MM.1S (cell line): ENCODE results near the gene MRNIP.

Experiments used
- DNase-seq: peaks from one replicate; pipeline ENCODE4 v3.0.0-alpha.2; 2015
- H2AFZ ChIP-seq: fragments of 300-600 bp; sonication (generic); 2 replicates; pipeline ENCODE4 v1.6.0; 2016; ENCODE audit warnings: antibody characterized with exemption, low read length
- H3F3A ChIP-seq: fragments of 300-600 bp; sonication (generic); 2 replicates; pipeline ENCODE4 v1.6.1; 2016; ENCODE audit warnings: mild to moderate bottlenecking, antibody characterized with exemption, low read length, moderate library complexity, mixed read lengths; ENCODE audit not compliant: insufficient read depth
- H3K27ac ChIP-seq: fragments of 300-600 bp; sonication (generic); 2 replicates; pipeline ENCODE4 v1.5.1; 2016; ENCODE audit warnings: mild to moderate bottlenecking, low read length
- H3K27me3 ChIP-seq: fragments of 300-600 bp; sonication (generic); replicated peaks from 2 replicates; pipeline ENCODE4 v1.6.0; 2016; ENCODE audit warnings: low read length; ENCODE audit not compliant: insufficient read depth
- H3K36me3 ChIP-seq: fragments of 300-600 bp; sonication (generic); replicated peaks from 2 replicates; pipeline ENCODE4 v1.6.1; 2016; ENCODE audit warnings: mild to moderate bottlenecking, low read length, mixed read lengths; ENCODE audit not compliant: insufficient read depth
- H3K4me1 ChIP-seq: fragments of 300-600 bp; sonication (generic); 2 replicates; pipeline ENCODE4 v1.6.1; 2016; ENCODE audit warnings: low read length, mixed read lengths
- H3K4me2 ChIP-seq: fragments of 300-600 bp; sonication (generic); 2 replicates; pipeline ENCODE4 v1.6.0; 2016; ENCODE audit warnings: low read depth, low read length
- H3K4me3 ChIP-seq: fragments of 300-600 bp; sonication (generic); 2 replicates; pipeline ENCODE4 v1.5.1; 2016; ENCODE audit warnings: low read length, mixed read lengths
- H3K79me2 ChIP-seq: fragments of 300-600 bp; sonication (generic); 2 replicates; pipeline ENCODE4 v1.6.1; 2016; ENCODE audit warnings: mixed run types, low read length, mixed read lengths
- H3K9ac ChIP-seq: fragments of 300-600 bp; sonication (generic); 2 replicates; pipeline ENCODE4 v1.6.1; 2016; ENCODE audit warnings: low read length, mixed read lengths
- H3K9me2 ChIP-seq: fragments of 300-600 bp; sonication (generic); replicated peaks from 2 replicates; pipeline ENCODE4 v1.6.1; 2016; ENCODE audit warnings: mild to moderate bottlenecking, low read length, mixed read lengths; ENCODE audit not compliant: insufficient read depth
- H3K9me3 ChIP-seq: fragments of 300-600 bp; sonication (generic); replicated peaks from 2 replicates; pipeline ENCODE4 v1.6.1; 2016; ENCODE audit warnings: mild to moderate bottlenecking, low read length, mixed read lengths; ENCODE audit not compliant: insufficient read depth
- H4K20me1 ChIP-seq: fragments of 300-600 bp; sonication (generic); 2 replicates; pipeline ENCODE4 v1.6.1; 2016; ENCODE audit warnings: mild to moderate bottlenecking, low read length, moderate library complexity, mixed read lengths; ENCODE audit not compliant: insufficient read depth
- EZH2 ChIP-seq: fragments of 300-600 bp; sonication (generic); optimal IDR thresholded peaks from 2 replicates; pipeline ENCODE3; 2017; ENCODE audit warnings: low read depth, mild to moderate bottlenecking, antibody characterized with exemption, low read length, mixed read lengths
- EZH2phosphoT487 ChIP-seq: fragments of 300-600 bp; sonication (generic); IDR thresholded peaks from 2 replicates; pipeline ENCODE4 v1.6.1; 2018; ENCODE audit warnings: antibody characterized with exemption, low read length
- TF ChIP-seq, protein P1 (sequence below): fragments of 300-600 bp; sonication (generic); IDR thresholded peaks from 2 replicates; pipeline ENCODE4 v1.5.1; 2016; ENCODE audit warnings: antibody characterized with exemption, low read length, mixed read lengths

MRNIP gene

GRCh38 chr5:179825655-179826182 is 32.9 kb downstream of the MRNIP start:
- H3K9me2 ChIP-seq: no peaks in the 10 kb centered on the region
- H3F3A ChIP-seq: peaks cover 40% of the 10 kb centered on the region
- peaks cover 91% of the 10 kb centered on the region for H3K79me2 ChIP-seq
- no peak overlapping the region for H3K4me3 ChIP-seq
- no peak for DNase-seq
- peaks cover 35% of the 10 kb centered on the region for H3K36me3 ChIP-seq
- H3K4me2 ChIP-seq: no peak overlapping the region
- H3K4me1 ChIP-seq: peaks cover 12% of the 10 kb centered on the region; the same call in 1 of the 2 replicates
- TF ChIP-seq, protein P1, sequence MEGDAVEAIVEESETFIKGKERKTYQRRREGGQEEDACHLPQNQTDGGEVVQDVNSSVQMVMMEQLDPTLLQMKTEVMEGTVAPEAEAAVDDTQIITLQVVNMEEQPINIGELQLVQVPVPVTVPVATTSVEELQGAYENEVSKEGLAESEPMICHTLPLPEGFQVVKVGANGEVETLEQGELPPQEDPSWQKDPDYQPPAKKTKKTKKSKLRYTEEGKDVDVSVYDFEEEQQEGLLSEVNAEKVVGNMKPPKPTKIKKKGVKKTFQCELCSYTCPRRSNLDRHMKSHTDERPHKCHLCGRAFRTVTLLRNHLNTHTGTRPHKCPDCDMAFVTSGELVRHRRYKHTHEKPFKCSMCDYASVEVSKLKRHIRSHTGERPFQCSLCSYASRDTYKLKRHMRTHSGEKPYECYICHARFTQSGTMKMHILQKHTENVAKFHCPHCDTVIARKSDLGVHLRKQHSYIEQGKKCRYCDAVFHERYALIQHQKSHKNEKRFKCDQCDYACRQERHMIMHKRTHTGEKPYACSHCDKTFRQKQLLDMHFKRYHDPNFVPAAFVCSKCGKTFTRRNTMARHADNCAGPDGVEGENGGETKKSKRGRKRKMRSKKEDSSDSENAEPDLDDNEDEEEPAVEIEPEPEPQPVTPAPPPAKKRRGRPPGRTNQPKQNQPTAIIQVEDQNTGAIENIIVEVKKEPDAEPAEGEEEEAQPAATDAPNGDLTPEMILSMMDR: no peak
- TF ChIP-seq EZH2 (no peak), EZH2phosphoT487 (no peak)
- no peaks in the 10 kb centered on the region for H3K9me3 ChIP-seq
- H3K9ac ChIP-seq: no peak overlapping the region
- H4K20me1 ChIP-seq: peaks cover 31% of the 10 kb centered on the region
- H2AFZ ChIP-seq: no peak overlapping the region
- H3K27ac ChIP-seq: no peak overlapping the region
- no peaks in the 10 kb centered on the region for H3K27me3 ChIP-seq

DNA sequence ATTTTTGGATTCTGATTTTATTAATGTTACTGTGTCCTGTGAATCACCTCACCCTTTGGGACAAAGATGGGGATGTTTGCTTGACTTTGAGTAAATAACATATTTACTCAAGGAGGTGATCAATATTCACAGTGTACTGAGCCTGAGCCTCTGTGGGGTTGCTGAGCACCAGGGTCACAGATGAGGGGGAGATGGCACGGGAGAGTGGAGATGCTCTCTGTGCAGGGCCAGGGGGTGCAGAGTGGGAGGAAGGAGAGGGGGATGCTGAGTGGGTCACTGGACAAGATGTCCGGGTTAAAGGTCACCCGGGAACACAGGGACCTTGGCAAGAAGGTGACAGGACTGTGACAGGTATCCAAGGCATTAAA is 33.9 kb downstream of the MRNIP start:
- Histone ChIP-seq H2AFZ (no peak overlapping the region), H3K9me2 (no peaks in the 10 kb centered on the region), H3F3A (peaks cover 42% of the 10 kb centered on the region), H3K4me1 (peaks cover 20% of the 10 kb centered on the region), H3K4me3 (no peak overlapping the region), H4K20me1 (peaks cover 31% of the 10 kb centered on the region), H3K4me2 (no peak overlapping the region), H3K9ac (no peak overlapping the region), H3K27me3 (no peaks in the 10 kb centered on the region), H3K9me3 (no peaks in the 10 kb centered on the region), H3K27ac (no peak overlapping the region), H3K36me3 (peaks cover 32% of the 10 kb centered on the region), H3K79me2 (peaks cover 93% of the 10 kb centered on the region)
- no peak for TF ChIP-seq EZH2phosphoT487
- TF ChIP-seq, protein P1: no peak
- no peak for TF ChIP-seq EZH2
- no peak for DNase-seq

DNA sequence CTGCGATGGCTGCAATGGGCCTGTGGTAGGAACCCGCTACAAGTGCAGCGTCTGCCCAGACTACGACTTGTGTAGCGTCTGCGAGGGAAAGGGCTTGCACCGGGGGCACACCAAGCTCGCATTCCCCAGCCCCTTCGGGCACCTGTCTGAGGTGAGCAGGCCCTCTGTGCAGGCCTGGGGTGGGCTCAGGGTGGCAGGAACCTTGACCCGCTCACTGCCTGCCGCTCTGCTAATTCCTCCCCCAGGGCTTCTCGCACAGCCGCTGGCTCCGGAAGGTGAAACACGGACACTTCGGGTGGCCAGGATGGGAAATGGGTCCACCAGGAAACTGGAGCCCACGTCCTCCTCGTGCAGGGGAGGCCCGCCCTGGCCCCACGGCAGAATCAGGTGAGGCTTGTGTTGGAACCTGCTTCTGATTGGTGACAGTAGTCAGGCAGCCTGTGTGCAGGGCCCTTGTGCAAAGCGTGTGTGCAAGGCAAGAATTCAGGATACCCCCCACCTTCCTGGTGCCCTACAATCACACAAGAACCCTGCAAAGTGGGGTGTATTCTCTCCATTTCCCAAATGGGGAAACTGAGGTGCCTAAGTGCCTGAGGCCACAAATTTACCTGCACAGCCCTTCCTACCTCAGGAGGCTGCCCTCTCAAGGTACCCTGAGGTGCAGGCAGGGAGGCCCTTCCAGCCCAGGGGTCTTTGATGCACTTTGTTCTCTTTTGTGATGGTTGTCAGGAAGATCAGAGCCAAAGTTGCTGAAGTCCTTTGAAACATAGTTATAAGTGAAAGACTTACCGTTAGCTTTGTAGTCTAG is 34.5 kb downstream of the MRNIP start:
- H3K79me2 ChIP-seq: peaks cover 90% of the 10 kb centered on the region
- peaks cover 29% of the 10 kb centered on the region for H3K36me3 ChIP-seq
- no peaks in the 10 kb centered on the region for H3K9me3 ChIP-seq
- H3K9ac ChIP-seq: no peak overlapping the region
- TF ChIP-seq EZH2phosphoT487: no peak
- TF ChIP-seq, protein P1: no peak
- TF ChIP-seq EZH2: no peak
- no peak overlapping the region for H2AFZ ChIP-seq
- DNase-seq: no peak
- H4K20me1 ChIP-seq: peaks cover 31% of the 10 kb centered on the region
- H3K4me3 ChIP-seq: no peak overlapping the region
- peaks cover 46% of the 10 kb centered on the region for H3F3A ChIP-seq
- H3K27ac ChIP-seq: no peak overlapping the region
- H3K4me2 ChIP-seq: no peak overlapping the region
- no peaks in the 10 kb centered on the region for H3K9me2 ChIP-seq
- no peaks in the 10 kb centered on the region for H3K27me3 ChIP-seq
- H3K4me1 ChIP-seq: peaks cover 25% of the 10 kb centered on the region
